HepG2 (cell line): ENCODE measurements around the gene PERP. TPM values are rescaled to one million over a fixed set of nuclear protein-coding genes. Genes with fewer than 3 reads are reported as not detected.
A peak's percentile ranks its signal among the peaks of the same experiment; 100 is the strongest.

Experiments
- AGO2 ChIP-seq: fragments of 200-400 bp; formaldehyde crosslinking; optimal IDR thresholded peaks from 2 replicates; pipeline ENCODE3; 2017; ENCODE audit warnings: mild to moderate bottlenecking, low read depth, low read length, moderate library complexity
- ATAD3A ChIP-seq: sonication (generic); formaldehyde crosslinking; IDR thresholded peaks from 2 replicates; pipeline ENCODE4 v1.4.0; 2020; ENCODE audit warnings: missing genetic modification reagents
- ATF2 ChIP-seq: sonication (generic); formaldehyde crosslinking; IDR thresholded peaks from 2 replicates; pipeline ENCODE4 v1.4.0; 2020; ENCODE audit warnings: missing genetic modification reagents
- CCDC6 ChIP-seq: sonication (generic); formaldehyde crosslinking; IDR thresholded peaks from 2 replicates; pipeline ENCODE4 v1.8.1; 2022; ENCODE audit warnings: mild to moderate bottlenecking, missing genetic modification reagents, moderate library complexity
- DNMT3B ChIP-seq: conservative IDR thresholded peaks from 2 replicates; pipeline ENCODE4 v1.6.1; 2016; ENCODE audit warnings: missing biosample characterization, control low read depth
- ELF4 ChIP-seq: sonication (generic); formaldehyde crosslinking; IDR thresholded peaks from 2 replicates; pipeline ENCODE4 v1.5.0; 2020; ENCODE audit warnings: missing genetic modification reagents, mild to moderate bottlenecking, moderate library complexity, borderline replicate concordance
- EP300 ChIP-seq, 3 experiments: sonication (generic) in 1 of 3; formaldehyde crosslinking in 1 of 3; IDR thresholded peaks; 2 replicates each; pipeline versions ENCODE4 v1.5.1 to v1.6.1; 2011 to 2020; ENCODE audit warnings: low read depth in 2 of 3, low read length in 2 of 3, borderline replicate concordance in 1 of 3, improper control_type of control experiment in 1 of 3, mild to moderate bottlenecking in 1 of 3, missing genetic modification reagents in 1 of 3, moderate library complexity in 1 of 3
- FOXO1 ChIP-seq: sonication (generic); formaldehyde crosslinking; IDR thresholded peaks from 2 replicates; pipeline ENCODE4 v1.4.0; 2020; ENCODE audit warnings: missing genetic modification reagents
- GABPB1 ChIP-seq: IDR thresholded peaks from 2 replicates; pipeline ENCODE4 v1.6.1; 2016; ENCODE audit warnings: mild to moderate bottlenecking, missing genetic modification reagents, moderate library complexity, missing compliant biosample characterization
- HBP1 ChIP-seq: IDR thresholded peaks from 2 replicates; pipeline ENCODE4 v1.6.1; 2016; ENCODE audit warnings: low read depth, control low read depth
- HDAC2 ChIP-seq: sonication (generic); formaldehyde crosslinking; IDR thresholded peaks from 2 replicates; pipeline ENCODE4 v1.4.0; 2020; ENCODE audit warnings: missing genetic modification reagents
- ISL2 ChIP-seq: sonication (generic); formaldehyde crosslinking; IDR thresholded peaks from 2 replicates; pipeline ENCODE4 v1.5.0; 2020; ENCODE audit warnings: missing genetic modification reagents
- KLF16 ChIP-seq, 2 experiments: sonication (generic) in 1 of 2; formaldehyde crosslinking in 1 of 2; IDR thresholded peaks; 2 replicates each; pipeline versions ENCODE4 v1.6.1 to v1.8.0; 2016 to 2023; ENCODE audit warnings: missing genetic modification reagents in 2 of 2, missing compliant biosample characterization in 1 of 2
- KMT2A ChIP-seq: sonication (generic); formaldehyde crosslinking; IDR thresholded peaks from 2 replicates; pipeline ENCODE4 v1.4.0; 2020; ENCODE audit warnings: missing genetic modification reagents
- SALL1 ChIP-seq: sonication (generic); formaldehyde crosslinking; IDR thresholded peaks from 2 replicates; pipeline ENCODE4 v1.8.0; 2022; ENCODE audit warnings: mild to moderate bottlenecking, missing genetic modification reagents
- TBX3 ChIP-seq: fragments of 450-650 bp; IDR thresholded peaks from 2 replicates; pipeline ENCODE4 v1.6.1; 2017; ENCODE audit warnings: antibody characterized with exemption, mild to moderate bottlenecking, inconsistent platforms, borderline replicate concordance
- TEAD2 ChIP-seq: sonication (generic); formaldehyde crosslinking; IDR thresholded peaks from 2 replicates; pipeline ENCODE4 v1.9.0; 2021; ENCODE audit warnings: missing genetic modification reagents
- ZKSCAN1 ChIP-seq: fragments of 150-350 bp; IDR thresholded peaks from 2 replicates; pipeline ENCODE4 v1.6.1; 2014; ENCODE audit warnings: low read length
- ZNF160 ChIP-seq: sonication (generic); formaldehyde crosslinking; IDR thresholded peaks from 2 replicates; pipeline ENCODE4 v1.8.0; 2022; ENCODE audit warnings: mild to moderate bottlenecking, inconsistent platforms, missing genetic modification reagents
- ZNF234 ChIP-seq: sonication (generic); formaldehyde crosslinking; conservative IDR thresholded peaks from 2 replicates; pipeline ENCODE4 v1.5.1; 2020; ENCODE audit warnings: mild to moderate bottlenecking, missing genetic modification reagents
- ZNF3 ChIP-seq: IDR thresholded peaks from 2 replicates; pipeline ENCODE4 v1.7.0; 2017; ENCODE audit warnings: inconsistent platforms
- ZNF660 ChIP-seq: sonication (generic); formaldehyde crosslinking; IDR thresholded peaks from 2 replicates; pipeline ENCODE4 v1.5.1; 2020; ENCODE audit warnings: mild to moderate bottlenecking, low read depth, missing genetic modification reagents, borderline replicate concordance
- ZNF670 ChIP-seq: sonication (generic); formaldehyde crosslinking; IDR thresholded peaks from 2 replicates; pipeline ENCODE4 v1.8.0; 2022; ENCODE audit warnings: mild to moderate bottlenecking, missing genetic modification reagents, borderline replicate concordance
- ZNF746 ChIP-seq: sonication (generic); formaldehyde crosslinking; IDR thresholded peaks from 2 replicates; pipeline ENCODE4 v1.8.0; 2022; ENCODE audit warnings: mild to moderate bottlenecking, missing genetic modification reagents
- ZNF766 ChIP-seq: sonication (generic); formaldehyde crosslinking; IDR thresholded peaks from 2 replicates; pipeline ENCODE4 v1.5.0; 2020; ENCODE audit warnings: missing genetic modification reagents, borderline replicate concordance
- ZSCAN9 ChIP-seq: IDR thresholded peaks from 2 replicates; pipeline ENCODE4 v1.6.1; 2016; ENCODE audit warnings: borderline replicate concordance
- polyA plus RNA-seq, 8 experiments: library from polyadenylated mRNA; depleted of rRNA in 3 of 8; stranded (reverse) in 7 of 8; unstranded in 1 of 8; fragments of >200 nt; fragmentation: Illumina TruSeq in 4 of 8; extraction: Trizol in 4 of 8; gene quantifications; 2 replicates each; pipeline versions ENCODE4 v1.2.1 to v1.2.3, GENCODE V29; 2011 to 2016; ENCODE audit warnings: low read depth in 4 of 8, missing spikeins in 1 of 8, mixed read lengths in 1 of 8; ENCODE audit not compliant: insufficient read depth in 1 of 8
- total RNA-seq, 5 experiments: library from RNA; depleted of rRNA; stranded (reverse); fragments of >200 nt; fragmentation: Illumina TruSeq; extraction: Trizol; gene quantifications; 2 replicates each; pipeline ENCODE4 v1.2.3, GENCODE V29; 2016; ENCODE audit warnings: low read depth in 1 of 5
- TF ChIP-seq, protein P1 (sequence below): IDR thresholded peaks from 2 replicates; pipeline ENCODE4 v1.6.1; 2018; ENCODE audit warnings: missing genetic modification reagents

PERP gene
- total and polyA plus RNA-seq, 2 of the 13 experiments (the other 11 are each of a cell fraction or from before 2014, with no cell fraction given) = 26.0 to 53.0 TPM

DNA sequence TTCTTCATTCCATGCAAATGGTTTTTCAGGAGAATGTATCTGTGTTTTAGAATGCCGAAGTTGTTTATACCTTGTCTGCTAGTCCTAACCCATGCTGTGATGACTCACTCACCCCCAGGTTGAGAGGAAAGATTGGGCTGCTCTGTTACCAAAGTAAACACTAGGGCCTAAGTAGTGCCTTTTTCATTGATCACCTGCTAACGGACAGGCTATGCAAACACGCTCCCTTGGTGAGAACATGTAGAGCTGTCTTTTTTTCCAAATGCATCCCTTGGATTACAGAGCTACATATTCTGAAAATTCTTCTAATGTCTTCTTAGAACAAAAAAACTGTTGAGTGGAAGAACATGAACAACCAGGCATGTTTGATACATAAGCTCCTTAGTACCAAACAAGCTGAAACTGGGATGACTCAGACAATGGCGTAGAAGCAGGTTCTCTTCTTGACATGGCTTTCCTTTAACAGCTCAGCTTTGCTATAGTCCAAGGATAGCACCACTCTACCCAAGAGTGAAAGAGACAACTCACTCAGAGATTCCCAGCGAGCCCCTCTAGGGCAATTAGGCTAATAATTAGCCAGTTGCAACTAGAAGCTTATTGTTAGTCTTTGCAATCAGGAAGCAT lies 20.5 kb downstream of the PERP start (continued):
- TF ChIP-seq CCDC6 (peak; percentile 47; the same call in 1 of the 2 replicates), TEAD2 (CRISPR knock-in tag) (no peak), ZNF766 (CRISPR knock-in tag) (no peak), ZNF160 (0 out of 2 replicates have a peak, but pooled peaks have one; percentile 28), ATAD3A (no peak), ZNF3 (CRISPR knock-in tag) (peak; percentile 90; the same call in 1 of the 2 replicates), ZNF746 (CRISPR knock-in tag) (no peak; the same call in 1 of the 2 replicates), ZKSCAN1 (peak; percentile 60; the same call in 1 of the 2 replicates), TBX3 (peak; percentile 79), KLF16 (CRISPR knock-in tag; IDR thresholded peaks at IDR 0.05) (peak in 1 of 2 experiments; percentile 87; a peak in 2 of 4 replicates), ZNF670 (CRISPR knock-in tag) (no peak), SALL1 (peak; percentile 88), ELF4 (CRISPR knock-in tag) (peak; percentile 68; the same call in 1 of the 2 replicates), ZNF234 (CRISPR knock-in tag) (no peak), HDAC2 (peak; percentile 96), GABPB1 (CRISPR knock-in tag) (peak; percentile 47; the same call in 1 of the 2 replicates), DNMT3B (CRISPR knock-in tag) (peak; percentile 68; the same call in 1 of the 2 replicates), AGO2 (no peak), ZSCAN9 (CRISPR knock-in tag) (0 out of 2 replicates have a peak, but pooled peaks have one; percentile 82), FOXO1 (CRISPR knock-in tag) (peak; percentile 98), ZNF660 (CRISPR knock-in tag) (no peak), EP300 (IDR thresholded peaks at IDR 0.05; ENCODE audit: low read depth in 2 of 2, low read length in 2 of 2) (peak in 1 of 2 experiments; percentile 91; a peak in 2 of 4 replicates), EP300 (CRISPR knock-in tag; IDR thresholded peaks at IDR 0.05; ENCODE audit: borderline replicate concordance) (peak; percentile 79), KMT2A (CRISPR knock-in tag) (peak; percentile 65; the same call in 1 of the 2 replicates), ISL2 (CRISPR knock-in tag) (peak; percentile 92), HBP1 (CRISPR knock-in tag) (peak; percentile 96), ATF2 (CRISPR knock-in tag) (peak; percentile 88)
- TF ChIP-seq, protein P1, sequence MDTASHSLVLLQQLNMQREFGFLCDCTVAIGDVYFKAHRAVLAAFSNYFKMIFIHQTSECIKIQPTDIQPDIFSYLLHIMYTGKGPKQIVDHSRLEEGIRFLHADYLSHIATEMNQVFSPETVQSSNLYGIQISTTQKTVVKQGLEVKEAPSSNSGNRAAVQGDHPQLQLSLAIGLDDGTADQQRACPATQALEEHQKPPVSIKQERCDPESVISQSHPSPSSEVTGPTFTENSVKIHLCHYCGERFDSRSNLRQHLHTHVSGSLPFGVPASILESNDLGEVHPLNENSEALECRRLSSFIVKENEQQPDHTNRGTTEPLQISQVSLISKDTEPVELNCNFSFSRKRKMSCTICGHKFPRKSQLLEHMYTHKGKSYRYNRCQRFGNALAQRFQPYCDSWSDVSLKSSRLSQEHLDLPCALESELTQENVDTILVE (CRISPR knock-in tag) = peak; percentile 81
